Activated T-cell treated with anti-CD3 and anti-CD28 coated beads, Interleukin-2, amount 50 U/mL, for 4 hours (primary cell): ENCODE results near the gene SLC17A8. TPM values are rescaled to one million over a fixed set of nuclear protein-coding genes. Genes with fewer than 3 reads are reported as not detected.
"Not testable (repeated sequence)": the region's sequence is repeated elsewhere in the genome, so short reads cannot be mapped to it uniquely, and the experiment has no call there.

Source experiments
- ATAC-seq, 2 donors: fragments of 200-7000 bp; cut with Tn5 transposase; one replicate each; pipeline ENCODE4 v1.10.0; 2021
- DNase-seq: peaks from one replicate; pipeline ENCODE4 v3.0.0-alpha.2; 2020
- H3K27me3 Mint-ChIP-seq: one replicate; pipeline ENCODE4 v1.8.0; 2021; ENCODE audit warnings: low read depth, mixed read lengths
- H3K36me3 Mint-ChIP-seq: one replicate; pipeline ENCODE4 v1.8.0; 2022; ENCODE audit warnings: mixed read lengths; ENCODE audit not compliant: insufficient read depth
- H3K4me1 Mint-ChIP-seq: one replicate; pipeline ENCODE4 v1.8.0; 2021; ENCODE audit warnings: low read depth, mixed read lengths
- H3K4me3 Mint-ChIP-seq: one replicate; pipeline ENCODE4 v1.8.0; 2021; ENCODE audit warnings: mild to moderate bottlenecking, moderate library complexity, mixed read lengths
- H3K9me3 Mint-ChIP-seq: one replicate; pipeline ENCODE4 v1.8.0; 2021; ENCODE audit warnings: mixed read lengths
- total RNA-seq, 3 donors: library from RNA; stranded (reverse); gene quantifications; one replicate each; pipeline ENCODE4 v1.2.1, GENCODE V29; 2021

The SLC17A8 gene
- total RNA-seq = not detected

DNA sequence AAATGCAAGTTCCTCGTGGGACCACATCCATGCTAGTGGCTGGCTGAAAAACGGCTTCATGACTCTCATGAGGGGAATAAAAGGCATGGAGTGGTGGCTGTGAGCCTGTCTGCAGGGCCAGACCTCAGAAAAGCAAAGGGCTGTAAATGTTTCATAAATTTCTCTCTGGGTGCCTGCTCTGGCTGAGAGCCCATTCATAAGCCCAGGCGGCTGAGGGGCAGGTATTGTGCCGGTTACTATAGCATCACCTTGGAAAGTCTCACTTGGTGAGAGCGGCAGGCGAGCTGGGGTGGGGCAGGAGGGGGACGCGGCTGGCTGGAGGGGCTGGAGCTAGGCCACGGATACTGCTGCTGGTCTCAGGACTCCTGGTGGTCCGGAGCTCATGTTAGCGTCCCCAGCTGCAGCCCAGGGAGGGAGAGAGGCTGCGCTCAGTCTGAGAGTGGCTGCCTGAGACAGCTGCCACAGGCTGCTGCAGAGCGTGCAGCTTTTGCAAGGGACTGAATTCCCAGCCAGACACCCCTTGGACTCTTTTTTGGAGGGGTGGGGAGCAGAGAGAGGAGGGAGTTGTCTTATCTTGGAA, at the start of gene SLC17A8:
SLC17A8 (plus strand) TSS at position 431 of the 580 bp plus-strand sequence. CDS start 318 bp downstream, outside the sequence.
- Mint-ChIP-seq H3K36me3 (no peaks in the 10 kb centered on the region), H3K4me3 (no peak within 1 kb of the TSS), H3K27me3 (peaks cover 30% of the 10 kb centered on the region), H3K9me3 (no peaks in the 10 kb centered on the region), H3K4me1 (no peaks in the 10 kb centered on the region)
- DNase-seq (no peak), ATAC-seq (no peak)

DNA sequence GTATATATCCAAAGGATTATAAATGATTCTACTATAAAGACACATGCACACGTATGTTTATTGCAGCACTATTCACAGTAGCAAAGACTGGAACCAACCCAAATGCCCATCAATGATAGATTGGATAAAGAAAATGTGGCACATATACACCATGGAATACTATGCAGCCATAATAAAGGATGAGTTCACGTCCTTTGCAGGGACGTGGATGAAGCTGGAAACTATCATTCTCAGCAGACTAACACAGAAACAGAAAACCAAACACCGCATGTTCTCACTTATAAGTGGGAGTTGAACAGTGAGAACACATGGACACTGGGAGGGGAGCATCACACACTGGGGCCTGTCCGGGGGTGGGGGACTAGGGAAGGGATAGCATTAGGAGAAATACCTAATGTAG, 48.7 kb upstream of the SLC17A8 start:
- H3K4me3 Mint-ChIP-seq, ATAC-seq, DNase-seq, H3K27me3 Mint-ChIP-seq, H3K4me1 Mint-ChIP-seq: not testable (repeated sequence)
- Mint-ChIP-seq H3K36me3 (peaks cover 35% of the 10 kb centered on the region), H3K9me3 (peaks cover 12% of the 10 kb centered on the region)

DNA sequence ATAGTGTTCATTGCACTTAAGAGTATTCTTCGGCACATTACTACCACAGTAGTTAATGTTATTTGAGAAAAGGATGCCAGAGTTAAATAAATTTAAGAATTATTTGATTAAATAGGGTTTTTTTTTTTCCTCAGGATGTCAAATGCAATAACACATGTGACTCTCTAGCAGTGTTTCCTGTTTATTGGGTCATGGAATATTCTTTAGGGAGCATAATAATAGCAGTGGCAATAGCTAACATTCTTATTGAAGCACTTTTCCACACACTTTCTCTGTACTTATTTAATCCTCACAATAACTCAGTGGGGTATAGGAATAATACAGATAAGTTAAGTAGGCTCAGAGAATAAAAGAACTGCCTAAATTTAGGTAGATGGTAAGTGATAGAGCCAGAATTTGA, 45.6 kb upstream of the SLC17A8 start:
- H3K27me3 Mint-ChIP-seq = no peaks in the 10 kb centered on the region
- H3K36me3 Mint-ChIP-seq = peaks cover 21% of the 10 kb centered on the region
- ATAC-seq (no peak), DNase-seq (no peak)
- no peak overlapping the region for H3K4me3 Mint-ChIP-seq
- no peaks in the 10 kb centered on the region for H3K9me3 Mint-ChIP-seq
- no peaks in the 10 kb centered on the region for H3K4me1 Mint-ChIP-seq

- Mint-ChIP-seq H3K27me3 (no peaks in the 10 kb centered on the region), H3K4me1 (no peaks in the 10 kb centered on the region), H3K36me3 (peaks cover 18% of the 10 kb centered on the region), H3K4me3 (no peak overlapping the region), H3K9me3 (no peaks in the 10 kb centered on the region)
- no peak for DNase-seq
- ATAC-seq = no peak
These were observed 39.5 kb upstream of the SLC17A8 start for GRCh38 chr12:100317371-100317770.

DNA sequence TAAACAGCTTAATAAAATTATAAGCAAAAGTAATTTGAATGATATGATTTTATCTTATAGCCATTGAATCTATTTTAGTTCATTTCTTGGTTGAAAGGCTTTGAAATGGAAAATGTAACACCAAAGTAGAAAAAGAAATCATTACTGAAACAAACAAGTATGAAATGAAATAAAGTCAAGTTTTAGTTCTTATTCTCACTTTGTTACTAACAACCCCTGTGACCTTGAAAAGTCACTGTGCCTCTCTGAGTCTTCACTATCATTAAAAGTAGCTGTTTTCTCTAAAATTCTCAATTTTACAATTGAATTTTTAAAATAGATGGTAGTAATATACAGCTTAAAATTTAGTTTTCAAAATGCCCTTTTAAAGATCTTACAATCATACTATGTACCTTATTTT, 32.4 kb upstream of the SLC17A8 start:
- ATAC-seq (no peak), DNase-seq (no peak)
- Mint-ChIP-seq H3K36me3 (peaks cover 15% of the 10 kb centered on the region), H3K4me3 (no peak overlapping the region), H3K4me1 (no peaks in the 10 kb centered on the region), H3K9me3 (no peaks in the 10 kb centered on the region), H3K27me3 (no peaks in the 10 kb centered on the region)

DNA sequence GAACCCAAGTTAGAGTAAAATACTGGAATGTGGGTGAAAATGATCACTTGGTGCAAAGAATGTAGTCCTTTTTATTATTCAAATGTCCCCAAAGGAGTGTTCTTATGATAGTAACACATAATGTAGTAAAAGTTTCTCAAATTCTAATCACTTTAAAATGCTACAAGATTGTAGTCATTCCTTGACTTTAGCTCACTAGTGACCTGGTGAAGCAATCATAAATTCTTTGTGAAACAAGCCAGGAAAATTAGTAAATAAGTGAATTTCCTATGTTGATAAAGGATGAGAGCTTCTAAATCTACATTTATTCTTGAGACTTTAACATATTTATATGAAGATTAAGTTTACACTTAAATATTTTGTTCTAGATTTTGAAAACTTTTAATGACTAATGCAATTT, 30.7 kb upstream of the SLC17A8 start:
- Mint-ChIP-seq H3K27me3 (no peaks in the 10 kb centered on the region), H3K4me3 (no peak overlapping the region), H3K9me3 (no peaks in the 10 kb centered on the region), H3K4me1 (no peaks in the 10 kb centered on the region), H3K36me3 (peaks cover 24% of the 10 kb centered on the region)
- DNase-seq = no peak
- no peak for ATAC-seq

DNA sequence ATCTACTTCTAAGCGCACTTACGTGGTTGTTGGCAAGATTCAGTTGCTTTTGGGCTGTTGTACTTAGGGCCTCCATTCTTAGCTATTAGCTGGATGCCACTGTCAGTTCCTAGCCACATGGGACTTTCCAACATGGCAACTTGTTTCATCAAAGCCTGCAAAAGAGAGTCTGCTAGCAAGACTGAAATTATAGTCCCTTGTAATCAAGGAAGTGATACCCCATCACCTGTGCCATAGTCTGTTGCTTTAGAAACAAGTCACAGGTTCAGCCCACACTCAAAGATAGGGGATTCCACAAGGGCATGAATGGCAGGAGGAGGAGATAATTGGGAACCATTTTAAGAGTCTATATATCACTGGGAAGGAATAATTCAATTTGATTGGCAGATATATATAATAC, 27.1 kb upstream of the SLC17A8 start:
- H3K36me3 Mint-ChIP-seq = peaks cover 35% of the 10 kb centered on the region
- no peak for ATAC-seq
- H3K27me3 Mint-ChIP-seq = no peaks in the 10 kb centered on the region
- no peak for DNase-seq
- H3K4me1 Mint-ChIP-seq = no peaks in the 10 kb centered on the region
- H3K9me3 Mint-ChIP-seq = no peaks in the 10 kb centered on the region
- no peak overlapping the region for H3K4me3 Mint-ChIP-seq

- no peak for ATAC-seq
- no peak overlapping the region for H3K4me3 Mint-ChIP-seq
- DNase-seq = no peak
- H3K36me3 Mint-ChIP-seq = peaks cover 50% of the 10 kb centered on the region
- H3K9me3 Mint-ChIP-seq = no peaks in the 10 kb centered on the region
- H3K27me3 Mint-ChIP-seq = no peaks in the 10 kb centered on the region
- H3K4me1 Mint-ChIP-seq = no peaks in the 10 kb centered on the region
These were observed 25.0 kb upstream of the SLC17A8 start for GRCh38 chr12:100331871-100332270.

- DNase-seq = no peak
- no peak for ATAC-seq
- H3K4me3 Mint-ChIP-seq = no peak overlapping the region
- H3K36me3 Mint-ChIP-seq = peaks cover 50% of the 10 kb centered on the region
- H3K4me1 Mint-ChIP-seq = no peaks in the 10 kb centered on the region
- H3K9me3 Mint-ChIP-seq = no peaks in the 10 kb centered on the region
- no peaks in the 10 kb centered on the region for H3K27me3 Mint-ChIP-seq
These were observed 24.0 kb upstream of the SLC17A8 start for GRCh38 chr12:100332852-100333251.

- peaks cover under 1% of the 10 kb centered on the region for H3K9me3 Mint-ChIP-seq
- no peaks in the 10 kb centered on the region for H3K4me1 Mint-ChIP-seq
- DNase-seq (no peak), ATAC-seq (no peak)
- H3K27me3 Mint-ChIP-seq = no peaks in the 10 kb centered on the region
- H3K4me3 Mint-ChIP-seq = no peak overlapping the region
- H3K36me3 Mint-ChIP-seq = peaks cover 38% of the 10 kb centered on the region
These were observed 19.6 kb upstream of the SLC17A8 start for GRCh38 chr12:100337299-100337698.

- no peaks in the 10 kb centered on the region for H3K4me1 Mint-ChIP-seq
These were observed 19.1 kb upstream of the SLC17A8 start for GRCh38 chr12:100337727-100338126.

GRCh38 chr12:100339071-100339470, 17.8 kb upstream of the SLC17A8 start:
- ATAC-seq = no peak
- H3K27me3 Mint-ChIP-seq = no peaks in the 10 kb centered on the region
- no peak overlapping the region for H3K4me3 Mint-ChIP-seq
- no peaks in the 10 kb centered on the region for H3K4me1 Mint-ChIP-seq
- H3K36me3 Mint-ChIP-seq = peaks cover 32% of the 10 kb centered on the region
- peaks cover 4% of the 10 kb centered on the region for H3K9me3 Mint-ChIP-seq
- DNase-seq = no peak

More at GRCh38 chr12:100337727-100338126, 19.1 kb upstream of the SLC17A8 start:
- DNase-seq (no peak), ATAC-seq (no peak)
- Mint-ChIP-seq H3K27me3 (no peaks in the 10 kb centered on the region), H3K9me3 (peaks cover 4% of the 10 kb centered on the region), H3K36me3 (peaks cover 41% of the 10 kb centered on the region), H3K4me3 (no peak overlapping the region)

GRCh38 chr12:100342897-100343296, 14.0 kb upstream of the SLC17A8 start:
- not testable (repeated sequence) for H3K4me3 Mint-ChIP-seq, H3K9me3 Mint-ChIP-seq, DNase-seq, H3K4me1 Mint-ChIP-seq, ATAC-seq, H3K27me3 Mint-ChIP-seq
- H3K36me3 Mint-ChIP-seq = peaks cover 14% of the 10 kb centered on the region

DNA sequence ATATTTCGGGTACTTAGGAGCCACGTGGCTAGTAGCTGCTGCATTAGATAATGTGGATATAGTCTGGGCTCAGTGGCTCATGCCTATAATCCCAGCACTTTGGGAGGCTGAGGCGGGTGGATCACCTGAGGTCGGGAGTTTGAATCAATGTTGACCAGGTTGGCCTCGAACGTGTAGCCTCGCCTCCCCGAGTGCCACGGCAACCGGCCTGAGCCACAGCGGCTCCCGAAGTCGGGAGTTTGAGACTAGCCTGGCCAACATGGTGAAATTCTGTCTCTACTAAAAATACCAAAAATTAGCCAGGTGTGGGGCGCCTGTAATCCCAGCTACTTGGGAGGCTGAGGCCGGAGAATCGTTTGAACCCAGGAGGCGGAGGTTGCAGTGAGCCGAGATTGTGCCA, 12.5 kb upstream of the SLC17A8 start:
- not testable (repeated sequence) for H3K9me3 Mint-ChIP-seq, H3K36me3 Mint-ChIP-seq, H3K4me1 Mint-ChIP-seq, H3K27me3 Mint-ChIP-seq, H3K4me3 Mint-ChIP-seq, ATAC-seq, DNase-seq

- Mint-ChIP-seq H3K9me3 (peaks cover 4% of the 10 kb centered on the region), H3K4me3 (no peak overlapping the region), H3K27me3 (no peaks in the 10 kb centered on the region), H3K4me1 (no peaks in the 10 kb centered on the region), H3K36me3 (peaks cover 7% of the 10 kb centered on the region)
- DNase-seq (no peak), ATAC-seq (no peak)
These were observed 11.7 kb upstream of the SLC17A8 start for GRCh38 chr12:100345020-100345767.
